ENCODE measurements around the gene AFAP1.

- TF ChIP-seq CTCF (IDR thresholded peaks at IDR 0.05; ENCODE audit: extremely low read depth in 1 of 2, insufficient read depth in 1 of 2, low read depth in 1 of 2, low read length in 2 of 2) (no peak), JUN (IDR thresholded peaks at IDR 0.05; ENCODE audit: borderline replicate concordance, insufficient read depth, insufficient read length, low read depth) (no peak), POLR2AphosphoS5 (IDR thresholded peaks at IDR 0.05; ENCODE audit: insufficient read depth, low read depth, low read length) (no peak), POLR2A (IDR thresholded peaks at IDR 0.05; ENCODE audit: low read depth, low read length) (no peak), EZH2 (IDR thresholded peaks at IDR 0.05; ENCODE audit: borderline replicate concordance, low read depth, low read length, severe bottlenecking) (no peak)
Observed at GRCh38 chr4:7886007-7886973, 53.4 kb downstream of the AFAP1 start.
